Trophoblast cell (in vitro differentiated cells and primary cell): Measurements from ENCODE around the gene EPB41L5.

Experiments used
- DNase-seq, 2 donors: peaks; one replicate each; pipeline ENCODE4 v3.0.0-alpha.2; 2016
- H2AFZ ChIP-seq: 2 replicates; pipeline ENCODE4 v1.6.1; 2013; ENCODE audit warnings: low read length, moderate library complexity, mild to moderate bottlenecking; ENCODE audit not compliant: insufficient read depth, poor library complexity
- H2AK5ac ChIP-seq: 2 replicates; pipeline ENCODE4 v1.6.1; 2013; ENCODE audit warnings: mild to moderate bottlenecking, low read length
- H2BK120ac ChIP-seq: 2 replicates; pipeline ENCODE4 v1.6.1; 2013; ENCODE audit warnings: low read length, mild to moderate bottlenecking, moderate library complexity; ENCODE audit not compliant: insufficient read depth, poor library complexity
- H2BK12ac ChIP-seq: 2 replicates; pipeline ENCODE4 v1.6.1; 2013; ENCODE audit warnings: mild to moderate bottlenecking, low read length, moderate library complexity
- H2BK5ac ChIP-seq: 2 replicates; pipeline ENCODE4 v1.6.1; 2013; ENCODE audit warnings: low read length, low read depth, moderate library complexity, mild to moderate bottlenecking; ENCODE audit not compliant: poor library complexity
- H3K14ac ChIP-seq: 2 replicates; pipeline ENCODE4 v1.6.1; 2013; ENCODE audit warnings: mild to moderate bottlenecking, low read length
- H3K18ac ChIP-seq: 2 replicates; pipeline ENCODE4 v1.6.1; 2013; ENCODE audit warnings: mild to moderate bottlenecking, low read length
- H3K23ac ChIP-seq: 2 replicates; pipeline ENCODE4 v1.6.1; 2013; ENCODE audit warnings: low read length
- H3K27ac ChIP-seq: 2 replicates; pipeline ENCODE4 v1.5.1; 2013; ENCODE audit warnings: low read depth, mild to moderate bottlenecking, inconsistent platforms, low read length, moderate library complexity
- H3K27me3 ChIP-seq: 2 replicates; pipeline ENCODE4 v1.6.1; 2013; ENCODE audit warnings: inconsistent platforms, mild to moderate bottlenecking, low read length, moderate library complexity; ENCODE audit not compliant: insufficient read depth
- H3K36me3 ChIP-seq, 2 experiments: 1 replicate in 1 of 2; 2 replicates in 1 of 2; pipeline ENCODE4 v1.6.1; 2013; ENCODE audit warnings: low read length in 2 of 2, mild to moderate bottlenecking in 2 of 2, moderate library complexity in 1 of 2; ENCODE audit not compliant: insufficient read depth in 2 of 2, control insufficient read depth in 1 of 2
- H3K4ac ChIP-seq: 2 replicates; pipeline ENCODE4 v1.6.1; 2013; ENCODE audit warnings: low read depth, mild to moderate bottlenecking, low read length, moderate library complexity
- H3K4me1 ChIP-seq, 2 experiments: 1 replicate in 1 of 2; 2 replicates in 1 of 2; pipeline ENCODE4 v1.6.1; 2013; ENCODE audit warnings: low read length in 2 of 2, mild to moderate bottlenecking in 2 of 2, moderate library complexity in 1 of 2; ENCODE audit not compliant: insufficient read depth in 2 of 2, control insufficient read depth in 1 of 2
- H3K4me2 ChIP-seq: 2 replicates; pipeline ENCODE4 v1.6.1; 2013; ENCODE audit warnings: inconsistent platforms, mild to moderate bottlenecking, low read length, moderate library complexity
- H3K4me3 ChIP-seq: 2 replicates; pipeline ENCODE4 v1.5.1; 2013; ENCODE audit warnings: mild to moderate bottlenecking, low read depth, low read length, inconsistent platforms
- H3K79me1 ChIP-seq: one replicate; pipeline ENCODE4 v1.6.1; 2013; ENCODE audit warnings: low read length
- H3K79me2 ChIP-seq: 2 replicates; pipeline ENCODE4 v1.6.1; 2013; ENCODE audit warnings: low read length, mild to moderate bottlenecking; ENCODE audit not compliant: control insufficient read depth, insufficient read depth, poor library complexity
- H3K9ac ChIP-seq: 2 replicates; pipeline ENCODE4 v1.6.1; 2013; ENCODE audit warnings: mild to moderate bottlenecking, low read length
- H3K9me3 ChIP-seq: 2 replicates; pipeline ENCODE4 v1.6.1; 2013; ENCODE audit warnings: low read depth, mild to moderate bottlenecking, control low read depth, inconsistent platforms, low read length; ENCODE audit not compliant: insufficient read depth
- H4K12ac ChIP-seq: 2 replicates; pipeline ENCODE4 v1.6.1; 2013; ENCODE audit warnings: low read depth, mild to moderate bottlenecking, low read length, moderate library complexity
- H4K8ac ChIP-seq: 2 replicates; pipeline ENCODE4 v1.6.1; 2013; ENCODE audit warnings: low read depth, mild to moderate bottlenecking, low read length, moderate library complexity
- H4K91ac ChIP-seq: one replicate; pipeline ENCODE4 v1.6.1; 2013; ENCODE audit warnings: low read depth, mild to moderate bottlenecking, low read length, moderate library complexity
- WGBS: extraction: QIAGEN DNeasy Blood & Tissue Kit; methylation state at CpG from one replicate; pipeline ENCODE4 v1.1.7; 2013; ENCODE audit warnings: missing lambda C conversion rate; ENCODE audit not compliant: insufficient read length, insufficient coverage; ENCODE audit errors: extremely low coverage; 5-methylcytosine and 5-hydroxymethylcytosine counted together

EPB41L5 gene

GRCh38 chr2:120174963-120175581 lies 162.2 kb downstream of the EPB41L5 start:
- peaks cover 2% of the 10 kb centered on the region in 2 experiments for H3K36me3 ChIP-seq
- no peaks in the 10 kb centered on the region for H3K4me1 ChIP-seq
- no peak overlapping the region for H2BK120ac ChIP-seq
- H3K79me2 ChIP-seq, result no peaks in the 10 kb centered on the region
- no peak overlapping the region for H4K12ac ChIP-seq
- H3K18ac ChIP-seq, result no peak overlapping the region
- H4K91ac ChIP-seq, result no peak overlapping the region
- no peak overlapping the region for H3K23ac ChIP-seq
- H3K79me1 ChIP-seq, result no peaks in the 10 kb centered on the region
- H3K9ac ChIP-seq, result no peak overlapping the region
- no CpG with 5 or more reads among the region's 6 CpGs for WGBS
- peak; percentile 34 to 84 for DNase-seq
- H2AFZ ChIP-seq, result no peak overlapping the region
- no peak overlapping the region for H3K4me3 ChIP-seq
- H3K27ac ChIP-seq, result no peak overlapping the region
- H2AK5ac ChIP-seq, result no peak overlapping the region
- H3K27me3 ChIP-seq, result no peaks in the 10 kb centered on the region
- no peak overlapping the region for H4K8ac ChIP-seq
- H2BK5ac ChIP-seq, result no peak overlapping the region
- no peak overlapping the region for H2BK12ac ChIP-seq
- no peak overlapping the region for H3K14ac ChIP-seq
- H3K4me2 ChIP-seq, result no peak overlapping the region
- no peak overlapping the region for H3K4ac ChIP-seq
- no peaks in the 10 kb centered on the region for H3K9me3 ChIP-seq

GRCh38 chr2:120176526-120176925 lies 163.6 kb downstream of the EPB41L5 start:
- Histone ChIP-seq H3K18ac (no peak overlapping the region), H3K9ac (no peak overlapping the region), H3K23ac (no peak overlapping the region), H3K36me3 (peaks cover 2% of the 10 kb centered on the region in 2 experiments), H3K79me1 (no peaks in the 10 kb centered on the region), H2BK12ac (no peak overlapping the region), H2BK5ac (no peak overlapping the region), H2BK120ac (no peak overlapping the region), H3K4ac (no peak overlapping the region), H3K27ac (no peak overlapping the region), H4K91ac (no peak overlapping the region), H3K4me1 (no peaks in the 10 kb centered on the region), H2AK5ac (no peak overlapping the region), H3K9me3 (no peaks in the 10 kb centered on the region), H3K79me2 (no peaks in the 10 kb centered on the region), H3K4me3 (no peak overlapping the region), H4K12ac (no peak overlapping the region), H4K8ac (no peak overlapping the region), H2AFZ (no peak overlapping the region), H3K4me2 (no peak overlapping the region), H3K27me3 (no peaks in the 10 kb centered on the region), H3K14ac (no peak overlapping the region)
- WGBS, result no CpG with 5 or more reads among the region's 3 CpGs
- DNase-seq, result no peak

- no peaks in the 10 kb centered on the region for H3K27me3 ChIP-seq
- peak in 1 of 2 donors; percentile 3 for DNase-seq
- no peaks in the 10 kb centered on the region for H3K79me1 ChIP-seq
- H2AK5ac ChIP-seq, result no peak overlapping the region
- H3K4me2 ChIP-seq, result no peak overlapping the region
- H2BK12ac ChIP-seq, result no peak overlapping the region
- no CpG with 5 or more reads among the region's 15 CpGs for WGBS
- H3K4me3 ChIP-seq, result no peak overlapping the region
- H3K4me1 ChIP-seq, result no peaks in the 10 kb centered on the region
- no peaks in the 10 kb centered on the region for H3K9me3 ChIP-seq
- H4K8ac ChIP-seq, result no peak overlapping the region
- no peak overlapping the region for H2BK5ac ChIP-seq
- H4K91ac ChIP-seq, result no peak overlapping the region
- no peak overlapping the region for H3K14ac ChIP-seq
- no peaks in the 10 kb centered on the region for H3K79me2 ChIP-seq
- no peak overlapping the region for H3K9ac ChIP-seq
- no peak overlapping the region for H3K23ac ChIP-seq
- no peak overlapping the region for H2BK120ac ChIP-seq
- no peak overlapping the region for H4K12ac ChIP-seq
- no peak overlapping the region for H3K27ac ChIP-seq
- H3K18ac ChIP-seq, result no peak overlapping the region
- no peak overlapping the region for H3K4ac ChIP-seq
- H3K36me3 ChIP-seq, result peaks cover 2% of the 10 kb centered on the region in 2 experiments
- H2AFZ ChIP-seq, result no peak overlapping the region
These were observed 164.2 kb downstream of the EPB41L5 start for GRCh38 chr2:120177001-120177621.

GRCh38 chr2:120177973-120178372 lies 165.1 kb downstream of the EPB41L5 start:
- H3K4ac ChIP-seq, result no peak overlapping the region
- no peaks in the 10 kb centered on the region for H3K79me1 ChIP-seq
- H3K4me2 ChIP-seq, result no peak overlapping the region
- H3K4me3 ChIP-seq, result no peak overlapping the region
- no peak overlapping the region for H4K91ac ChIP-seq
- WGBS, result no CpG with 5 or more reads among the region's 7 CpGs
- no peak overlapping the region for H4K8ac ChIP-seq
- no peaks in the 10 kb centered on the region for H3K9me3 ChIP-seq
- H3K4me1 ChIP-seq, result no peaks in the 10 kb centered on the region
- no peak overlapping the region for H3K14ac ChIP-seq
- H2AFZ ChIP-seq, result no peak overlapping the region
- no peak overlapping the region for H2BK5ac ChIP-seq
- DNase-seq, result no peak
- no peak overlapping the region for H4K12ac ChIP-seq
- no peak overlapping the region for H3K23ac ChIP-seq
- H2AK5ac ChIP-seq, result no peak overlapping the region
- peaks cover 2% of the 10 kb centered on the region in 2 experiments for H3K36me3 ChIP-seq
- H2BK120ac ChIP-seq, result no peak overlapping the region
- no peak overlapping the region for H2BK12ac ChIP-seq
- no peak overlapping the region for H3K18ac ChIP-seq
- no peak overlapping the region for H3K9ac ChIP-seq
- no peaks in the 10 kb centered on the region for H3K79me2 ChIP-seq
- no peaks in the 10 kb centered on the region for H3K27me3 ChIP-seq
- H3K27ac ChIP-seq, result no peak overlapping the region
